Measurements from ENCODE around the gene CA4.

CA4 gene

DNA sequence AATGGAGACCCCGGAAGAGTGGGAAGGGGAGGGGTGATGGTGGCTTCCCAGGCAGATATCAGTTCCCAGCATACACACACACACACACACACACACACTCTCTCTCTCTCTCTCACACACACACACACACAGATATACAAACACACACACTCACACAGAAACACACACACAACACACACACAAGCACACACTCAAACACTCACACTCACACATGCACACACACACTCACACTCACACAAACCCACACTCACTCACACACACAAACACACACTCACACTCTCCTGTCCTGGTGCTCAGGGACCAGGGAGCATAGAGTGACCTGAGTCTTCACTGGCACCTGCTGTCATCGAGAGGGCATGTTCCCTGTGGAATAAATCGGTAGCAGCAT, 5.6 kb downstream of the CA4 start:
- DNase-seq (ENCODE audit: low read depth) = no peak

GRCh38 chr17:60155815-60156214, 6.0 kb downstream of the CA4 start:
- DNase-seq (ENCODE audit: low read depth) = no peak

GRCh38 chr17:60156746-60157145, 7.0 kb downstream of the CA4 start:
- DNase-seq (ENCODE audit: low read depth) = no peak

DNA sequence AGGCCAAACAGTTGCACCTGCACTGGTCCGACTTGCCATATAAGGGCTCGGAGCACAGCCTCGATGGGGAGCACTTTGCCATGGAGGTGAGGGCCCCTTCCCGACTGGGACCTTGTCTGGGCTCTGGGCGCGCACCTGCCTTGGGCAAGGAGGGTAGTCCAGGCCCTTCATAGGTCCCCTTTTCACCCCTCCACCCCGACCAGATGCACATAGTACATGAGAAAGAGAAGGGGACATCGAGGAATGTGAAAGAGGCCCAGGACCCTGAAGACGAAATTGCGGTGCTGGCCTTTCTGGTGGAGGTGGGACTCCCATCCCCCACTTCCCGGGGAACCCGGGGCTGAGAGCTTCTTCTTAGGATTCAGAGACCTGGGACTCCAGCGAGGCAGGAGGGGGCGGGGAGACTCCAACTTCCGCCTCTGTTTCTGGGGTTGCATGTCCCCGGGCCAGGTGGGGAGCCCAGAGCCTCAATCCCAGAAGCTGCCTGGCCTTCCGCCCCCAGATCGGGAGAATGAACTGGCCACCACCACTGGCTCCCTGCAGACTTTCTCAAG, 7.8 kb downstream of the CA4 start:
- no peak for DNase-seq (ENCODE audit: low read depth)

GRCh38 chr17:60158751-60159478, 9.1 kb downstream of the CA4 start:
- no peak for DNase-seq (ENCODE audit: low read depth)

- DNase-seq (ENCODE audit: low read depth) = no peak
These were observed 9.7 kb downstream of the CA4 start for GRCh38 chr17:60159479-60159866.

- DNase-seq (ENCODE audit: low read depth) = no peak
These were observed 11.2 kb downstream of the CA4 start for GRCh38 chr17:60160829-60161501.

DNA sequence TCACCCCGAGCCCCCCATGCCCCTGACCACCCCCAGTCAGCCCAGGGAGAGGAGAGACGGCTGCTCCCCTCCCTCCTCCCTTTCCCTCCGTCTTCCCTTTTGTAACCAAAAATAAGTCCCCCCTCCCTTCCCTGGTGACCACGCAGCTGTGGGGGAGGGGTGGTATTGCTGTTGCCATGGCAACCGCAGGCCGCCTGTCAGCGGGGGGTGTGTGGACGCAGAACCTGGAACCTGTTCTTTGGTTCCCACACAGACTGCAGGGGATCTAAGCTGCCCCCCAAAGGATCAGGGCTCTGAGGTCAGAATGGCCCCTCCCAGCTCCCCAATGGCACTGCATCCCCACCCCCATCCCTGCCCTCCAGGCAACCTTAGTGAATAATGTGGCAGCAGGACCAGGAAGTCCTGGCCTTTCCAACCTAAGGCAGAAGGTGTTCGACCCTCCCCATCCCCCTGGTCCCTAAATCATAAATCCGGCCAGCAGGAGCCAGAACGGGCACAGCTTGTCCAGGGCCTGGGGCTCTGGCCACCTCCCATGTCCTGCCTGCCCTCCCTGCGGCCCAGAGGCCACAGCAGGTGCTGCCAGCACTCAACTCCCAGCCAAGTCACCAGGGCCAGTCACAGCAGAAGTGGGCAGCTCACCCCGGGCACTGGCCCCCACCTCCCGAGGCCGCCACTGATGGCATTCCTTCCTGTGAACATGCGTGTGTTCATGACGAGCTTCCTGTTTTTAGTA, 12.0 kb downstream of the CA4 start:
- DNase-seq (ENCODE audit: low read depth) = no peak

DNA sequence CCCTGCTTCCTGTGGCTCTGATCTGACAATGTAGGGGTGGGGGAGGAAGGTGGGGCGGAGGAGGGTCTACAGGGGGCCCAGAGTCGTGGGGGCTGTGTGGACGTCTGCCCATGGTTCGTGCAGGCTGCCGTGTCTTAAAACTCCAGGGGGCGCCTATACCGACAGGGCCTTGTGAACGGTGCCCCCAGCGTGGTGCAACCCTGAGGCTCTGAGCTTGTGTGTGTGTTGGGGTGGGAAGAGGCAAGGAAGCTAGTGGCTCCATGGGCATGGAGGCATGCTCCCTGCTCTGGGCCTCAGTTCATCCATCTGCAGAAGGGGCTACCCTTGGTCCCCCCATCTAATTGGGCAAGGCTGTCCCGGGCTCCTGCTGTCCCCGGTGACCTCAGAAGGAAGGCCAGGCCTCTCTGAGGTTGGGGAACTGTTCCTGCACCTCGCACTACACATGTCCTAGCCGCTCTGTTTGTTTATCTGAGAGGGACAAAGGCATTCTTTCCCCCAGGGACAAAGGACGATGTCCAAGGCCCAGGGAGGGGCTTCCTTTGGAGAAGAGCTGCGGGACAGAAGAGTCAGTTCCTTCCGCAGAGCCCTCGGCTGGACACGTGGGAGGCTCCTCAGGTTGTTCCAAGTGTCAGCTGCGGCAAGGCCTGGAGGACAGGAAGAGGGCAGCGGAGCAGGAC, 13.5 kb downstream of the CA4 start:
- DNase-seq (ENCODE audit: low read depth) = no peak

GRCh38 chr17:60164164-60164563, 14.4 kb downstream of the CA4 start:
- no peak for DNase-seq (ENCODE audit: low read depth)

DNA sequence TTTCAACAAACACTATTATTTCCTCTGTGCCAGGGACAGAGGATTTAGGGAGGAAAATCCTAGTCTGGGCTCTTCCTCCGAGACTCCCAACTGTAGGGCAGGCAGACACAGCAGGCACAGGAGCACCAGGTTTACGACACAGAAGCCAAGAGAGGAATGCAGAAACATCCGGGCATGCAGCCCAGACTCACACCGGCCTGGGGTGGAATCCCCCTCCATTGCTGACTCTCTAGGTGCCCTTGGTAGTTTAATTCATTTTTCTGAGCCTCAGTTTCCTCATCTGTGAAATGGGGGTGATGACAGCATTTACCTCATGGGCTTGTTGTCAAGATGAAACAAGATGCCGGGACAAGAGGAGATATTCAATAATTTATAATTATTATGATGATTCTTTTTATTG, 14.9 kb downstream of the CA4 start:
- DNase-seq (ENCODE audit: low read depth) = no peak

DNA sequence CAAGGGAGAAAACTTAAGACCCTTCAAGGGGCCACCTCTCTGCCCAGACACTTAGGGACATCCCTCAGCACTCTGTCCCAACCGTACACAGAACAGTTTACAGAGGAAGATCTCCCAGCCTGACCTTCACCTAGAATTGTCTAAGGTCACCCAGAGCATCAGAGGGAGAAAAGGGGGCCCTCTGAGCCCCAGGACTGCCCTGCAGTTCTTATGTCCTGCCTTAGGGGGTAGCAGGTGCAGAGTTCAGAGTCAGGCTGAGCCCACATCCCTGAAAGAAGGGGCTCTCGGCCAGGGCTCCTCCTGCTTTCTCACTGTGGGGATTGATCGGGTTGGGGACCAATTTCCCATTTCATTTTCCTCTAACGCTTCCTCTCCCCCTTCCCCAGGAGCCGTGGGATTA, 15.4 kb downstream of the CA4 start:
- DNase-seq (ENCODE audit: low read depth) = no peak

DNA sequence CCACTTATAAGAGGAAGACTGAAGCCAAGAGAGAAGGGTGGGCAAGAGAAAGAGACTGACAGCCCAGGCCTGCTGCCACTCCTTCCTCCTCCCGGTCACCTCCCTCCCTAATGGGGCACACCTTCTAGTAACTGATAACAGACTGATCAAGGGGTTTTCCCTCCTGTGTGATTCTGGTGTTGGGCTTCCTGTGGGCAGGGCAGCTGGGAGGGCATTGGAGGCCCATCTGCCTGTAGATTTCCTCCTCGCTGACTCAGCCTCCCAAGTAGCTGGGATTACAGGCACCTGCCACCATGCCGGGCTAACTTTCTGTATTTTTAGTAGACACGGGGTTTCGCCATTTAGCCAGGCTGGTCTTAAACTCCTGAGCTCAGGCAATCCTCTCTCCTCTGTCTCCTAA, 16.2 kb downstream of the CA4 start:
- no peak for DNase-seq (ENCODE audit: low read depth)

DNA sequence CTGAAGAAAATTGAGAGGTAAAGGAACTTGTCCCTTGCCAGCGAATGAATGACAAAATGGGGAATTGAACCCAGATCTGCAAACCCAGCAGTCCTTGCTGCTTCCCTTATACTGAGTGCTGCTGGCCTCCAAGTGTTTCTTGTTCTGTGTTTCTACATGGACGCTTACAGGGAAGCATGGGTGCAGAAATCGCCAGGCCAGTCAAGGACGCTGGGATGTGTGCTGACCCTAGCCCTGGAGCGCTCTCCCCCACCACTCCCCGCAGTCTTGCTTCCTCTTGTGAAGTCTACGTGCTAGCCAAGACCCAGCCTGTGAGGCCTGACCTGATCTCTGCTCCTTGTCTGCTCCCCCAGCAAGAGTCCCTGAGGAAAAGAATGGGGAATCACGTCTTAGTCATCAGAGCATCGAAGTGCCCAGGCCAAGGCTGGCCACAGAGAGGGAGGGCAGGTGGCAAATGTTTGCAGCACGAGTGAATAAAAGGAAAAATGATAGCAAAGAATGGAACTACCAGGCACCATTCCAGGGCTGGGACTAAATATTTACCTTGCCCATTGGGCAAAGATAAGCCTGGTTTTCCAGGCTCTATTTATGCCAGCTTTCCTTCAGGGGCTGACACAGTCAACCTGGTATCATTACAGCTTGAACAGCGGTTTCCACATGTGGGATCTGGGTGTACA, 17.4 kb downstream of the CA4 start:
- DNase-seq (ENCODE audit: low read depth) = no peak

GRCh38 chr17:60168654-60169053, 18.9 kb downstream of the CA4 start:
- DNase-seq (ENCODE audit: low read depth) = no peak

GRCh38 chr17:60169921-60170817, 20.4 kb downstream of the CA4 start:
- DNase-seq (ENCODE audit: low read depth) = peak; percentile 5

GRCh38 chr17:60170835-60171752, 21.3 kb downstream of the CA4 start:
- no peak for DNase-seq (ENCODE audit: low read depth)

DNA sequence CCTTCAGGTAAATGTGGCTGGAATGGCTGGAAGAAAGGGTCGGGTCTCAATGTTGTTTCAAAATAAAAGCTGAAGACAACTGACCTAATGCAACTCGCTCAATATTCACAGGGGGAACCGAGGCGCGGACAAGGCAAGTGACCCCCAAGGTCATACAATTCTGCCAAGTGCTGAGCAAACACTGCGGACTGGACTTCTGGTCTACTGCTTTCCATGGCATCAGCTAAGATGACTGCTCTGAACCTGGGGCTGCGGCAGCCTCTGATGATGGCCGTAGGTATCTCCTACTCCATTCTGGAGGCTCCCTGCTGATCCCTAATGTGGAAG, 21.9 kb downstream of the CA4 start:
- no peak for DNase-seq (ENCODE audit: low read depth)

GRCh38 chr17:60173304-60173819, 23.6 kb downstream of the CA4 start:
- DNase-seq (ENCODE audit: low read depth) = no peak

DNA sequence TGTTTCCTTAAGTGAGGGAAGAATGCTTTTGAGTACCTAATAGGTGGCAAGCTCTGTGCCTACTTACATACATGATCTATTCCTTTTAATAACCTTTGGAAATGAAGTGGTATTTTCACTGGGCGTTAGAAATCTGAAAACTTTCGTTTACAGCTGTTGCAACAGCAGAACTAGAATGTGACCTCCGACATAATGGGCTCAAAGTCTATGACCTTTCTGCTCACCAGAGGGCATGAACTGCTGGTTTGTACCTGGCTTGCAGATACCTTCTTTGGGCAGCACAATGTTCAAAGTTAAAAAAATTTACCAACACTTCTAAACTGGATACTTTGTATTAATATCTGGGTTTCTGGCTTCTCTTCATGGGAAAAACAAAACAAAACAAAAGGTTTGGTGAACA, 24.3 kb downstream of the CA4 start:
- DNase-seq (ENCODE audit: low read depth) = no peak

Data from stimulated activated CD4-positive, alpha-beta T cell treated with anti-CD3 and anti-CD28 coated beads, Interleukin-2, amount 100 ng/mL, for 4 hours (primary cell).